HepG2 (cell line): Measurements from ENCODE around the gene BPIFB4. TPM values are rescaled to one million over a fixed set of nuclear protein-coding genes. Genes with fewer than 3 reads are reported as not detected.

Experiments used
- ATAC-seq: fragments of 200-7000 bp; cut with Tn5 transposase; 3 replicates; pipeline ENCODE4 v1.9.1; 2020; ENCODE audit warnings: mild to moderate bottlenecking, moderate library complexity
- BruUV-seq: library from RNA; stranded (reverse); fragments of 400-500 nt; replicated peaks from 2 replicates; lab custom pipeline; 2021; lab: Mats Ljungman, UMichigan
- CTCF ChIA-PET: fragments of 300-600 bp; formaldehyde crosslinking; extraction: SDS; loops from one replicate; lab custom pipeline; 2021; ENCODE audit warnings: low total read pairs, inconsistent platforms, low intra/inter-chr PET ratio; lab: Yijun Ruan, JAX
- POLR2A ChIA-PET: fragments of 350-600 bp; sonication (Branson Sonifier 250); formaldehyde crosslinking; loops from one replicate; lab custom pipeline; 2020; ENCODE audit warnings: antibody characterized with exemption, inconsistent platforms; lab: Yijun Ruan, JAX
- DNase-seq: peaks from one replicate; pipeline ENCODE4 v3.0.0-alpha.2; 2015; ENCODE audit warnings: low spot score
- FAIRE-seq: peaks from 3 replicates; lab custom pipeline; 2011; peaks lifted over from hg19 to GRCh38; lab: Jason Lieb, UNC
- H2AFZ ChIP-seq: one replicate; pipeline ENCODE4 v1.6.1; 2011; ENCODE audit warnings: low read length, inconsistent platforms
- H3K27ac ChIP-seq: fragments of 300-600 bp; 3 replicates; pipeline ENCODE4 v1.8.0; 2011; ENCODE audit warnings: mixed run types, mild to moderate bottlenecking, mixed read lengths, low read length, inconsistent platforms; ENCODE audit not compliant: insufficient read depth; ENCODE audit errors: extremely low read length
- H3K27me3 ChIP-seq, 2 experiments: fragments of 200-600 bp in 1 of 2; 2 replicates in 1 of 2; 3 replicates in 1 of 2; pipeline versions ENCODE4 v1.6.0 to v1.8.0; 2011; ENCODE audit warnings: low read length in 2 of 2, mild to moderate bottlenecking in 2 of 2, moderate library complexity in 2 of 2, inconsistent platforms in 1 of 2; ENCODE audit not compliant: insufficient read depth in 2 of 2, control insufficient read depth in 1 of 2
- H3K36me3 ChIP-seq, 2 experiments: fragments of 200-600 bp in 1 of 2; replicated peaks in 1 of 2; 2 replicates in 1 of 2; 3 replicates in 1 of 2; pipeline versions ENCODE4 v1.5.1 to v1.8.0; 2011; ENCODE audit warnings: low read length in 2 of 2, inconsistent platforms in 1 of 2; ENCODE audit not compliant: insufficient read depth in 2 of 2, control insufficient read depth in 1 of 2
- H3K4me1 ChIP-seq: 2 replicates; pipeline ENCODE4 v1.5.1; 2012; ENCODE audit warnings: low read length, inconsistent platforms; ENCODE audit not compliant: insufficient read depth
- H3K4me2 ChIP-seq: 2 replicates; pipeline ENCODE4 v1.6.0; 2011; ENCODE audit warnings: low read depth, low read length, inconsistent platforms
- H3K4me3 ChIP-seq, 3 experiments: fragments of 200-600 bp in 1 of 3; sonication (generic), shearing (Covaris generic) in 1 of 3; replicated peaks in 1 of 3; 2 replicates each; pipeline ENCODE4 v1.5.1; 2011 to 2016; ENCODE audit warnings: low read length in 3 of 3, inconsistent platforms in 2 of 3, low read depth in 2 of 3, mild to moderate bottlenecking in 2 of 3, control low read depth in 1 of 3, mixed read lengths in 1 of 3; ENCODE audit not compliant: insufficient read depth in 1 of 3
- H3K79me2 ChIP-seq: one replicate; pipeline ENCODE4 v1.6.1; 2011; ENCODE audit warnings: low read length, inconsistent platforms; ENCODE audit not compliant: insufficient read depth
- H3K9ac ChIP-seq: 2 replicates; pipeline ENCODE4 v1.6.0; 2011; ENCODE audit warnings: mild to moderate bottlenecking, low read depth, low read length, inconsistent platforms; ENCODE audit not compliant: insufficient read depth
- H3K9me3 ChIP-seq: 2 replicates; pipeline ENCODE4 v1.5.1; 2012; ENCODE audit warnings: mild to moderate bottlenecking, low read length
- H4K20me1 ChIP-seq: 2 replicates; pipeline ENCODE4 v1.6.0; 2011; ENCODE audit warnings: inconsistent platforms, mild to moderate bottlenecking, low read length, moderate library complexity; ENCODE audit not compliant: insufficient read depth
- CREB1 ChIP-seq, 2 experiments: fragments of 450-650 bp in 1 of 2; IDR thresholded peaks; 2 replicates each; pipeline ENCODE4 v1.6.1; 2016 to 2017; ENCODE audit warnings: control low read depth in 1 of 2, mild to moderate bottlenecking in 1 of 2, missing compliant biosample characterization in 1 of 2, missing genetic modification characterization in 1 of 2
- ZNF3 ChIP-seq: IDR thresholded peaks from 2 replicates; pipeline ENCODE4 v1.7.0; 2017; ENCODE audit warnings: inconsistent platforms
- WGBS: methylation state at CpG from one replicate; pipeline ENCODE4 v1.1.6; 2017; ENCODE audit warnings: low lambda C conversion rate; 5-methylcytosine and 5-hydroxymethylcytosine counted together
- in situ Hi-C: cut with HindIII; loops from 2 replicates; pipeline ENCODE4 v1.10.0; 2017; ENCODE audit warnings: low pct_unique_long_range_greater_than_20kb; ENCODE audit not compliant: extremely low pct_ligation_motif_present
- intact Hi-C: fragments of 100-400 bp; cut with micrococcal nuclease; formaldehyde crosslinking; loops from one replicate; pipeline ENCODE4 v1.10.0; 2022; ENCODE audit not compliant: unreplicated experiment
- polyA plus RNA-seq, 8 experiments: library from polyadenylated mRNA; depleted of rRNA in 3 of 8; stranded (reverse) in 7 of 8; unstranded in 1 of 8; fragments of >200 nt; fragmentation: Illumina TruSeq in 4 of 8; extraction: Trizol in 4 of 8; gene quantifications; 2 replicates each; pipeline versions ENCODE4 v1.2.1 to v1.2.3, GENCODE V29; 2011 to 2016; ENCODE audit warnings: low read depth in 4 of 8, missing spikeins in 1 of 8, mixed read lengths in 1 of 8; ENCODE audit not compliant: insufficient read depth in 1 of 8
- total RNA-seq, 5 experiments: library from RNA; depleted of rRNA; stranded (reverse); fragments of >200 nt; fragmentation: Illumina TruSeq; extraction: Trizol; gene quantifications; 2 replicates each; pipeline ENCODE4 v1.2.3, GENCODE V29; 2016; ENCODE audit warnings: low read depth in 1 of 5
- TF ChIP-seq, protein P1 (sequence below): sonication (generic); formaldehyde crosslinking; IDR thresholded peaks from 2 replicates; pipeline ENCODE4 v1.4.0; 2020; ENCODE audit warnings: missing genetic modification reagents

BPIFB4 gene
- total and polyA plus RNA-seq, 2 of the 13 experiments (the other 11 are each of a cell fraction or from before 2014, with no cell fraction given): 0.09 TPM; not detected in 1

DNA sequence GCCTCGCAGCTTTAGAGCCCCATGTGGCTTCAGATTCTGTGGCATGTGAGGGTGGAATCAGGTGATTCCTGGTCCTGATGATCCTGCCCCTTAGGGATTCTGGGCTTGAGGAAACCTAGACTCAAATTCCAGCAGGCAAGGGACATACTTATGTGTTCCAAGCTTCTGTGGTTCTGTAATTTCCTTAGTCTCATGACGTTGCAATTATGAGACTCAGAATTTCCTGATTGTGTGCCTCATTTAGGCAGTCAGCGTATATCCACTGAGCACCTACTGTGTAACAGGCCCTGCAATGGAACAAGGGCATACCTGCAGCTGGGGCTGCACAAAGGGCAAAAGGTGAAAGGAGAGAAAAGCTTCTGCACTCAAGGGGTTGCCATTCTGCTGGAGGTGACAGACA, 11.6 kb upstream of the BPIFB4 start (continued):
- TF ChIP-seq CREB1 (IDR thresholded peaks at IDR 0.05): peak; percentile 38; the same call in 1 of the 2 replicates
- no peak for TF ChIP-seq CREB1 (CRISPR knock-in tag; IDR thresholded peaks at IDR 0.05)

DNA sequence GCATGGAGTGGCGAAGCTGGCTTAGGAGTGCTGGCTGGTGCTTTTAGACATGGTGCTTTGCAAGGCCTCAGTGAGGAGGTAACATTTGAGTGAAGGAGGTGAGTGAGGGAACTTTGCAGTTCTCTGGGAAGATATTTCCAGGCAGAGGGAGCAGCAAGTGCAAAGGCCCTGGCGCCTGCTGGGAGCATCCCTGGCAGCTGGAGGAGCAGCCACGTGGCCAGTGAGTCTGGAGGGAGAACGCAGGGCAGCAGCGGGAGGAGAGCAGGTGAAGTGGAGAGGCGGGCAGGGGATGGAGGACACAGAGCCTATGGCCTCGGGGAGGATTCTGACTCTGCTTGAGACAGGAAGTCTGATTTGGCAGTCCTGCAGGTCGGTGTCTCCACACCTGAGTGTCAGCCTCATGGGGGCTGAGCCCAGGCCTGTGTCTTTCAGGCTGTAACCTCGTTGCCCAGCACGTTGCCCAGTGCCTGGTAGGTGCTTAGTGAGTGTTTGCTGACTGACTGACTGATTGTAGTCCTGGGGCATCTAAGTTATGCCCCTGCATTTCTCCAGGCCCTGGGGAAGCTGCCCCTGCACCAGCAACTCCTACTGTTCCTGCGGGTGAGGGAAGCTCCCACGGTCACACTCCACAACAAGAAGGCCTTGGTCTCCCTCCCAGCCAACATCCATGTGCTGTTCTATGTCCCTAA, 11.0 kb upstream of the BPIFB4 start:
- WGBS: 34% methylated on average over 8 of the region's 12 CpGs

More for the DNA sequence above, 11.0 kb upstream of the BPIFB4 start:
- CTCF ChIA-PET: no interaction called here
- Histone ChIP-seq H3K27ac (no peak overlapping the region), H3K4me2 (no peak overlapping the region), H3K27me3 (peaks cover 10 to 65% of the 10 kb centered on the region in 2 experiments), H3K4me1 (no peaks in the 10 kb centered on the region), H3K4me3 (no peak overlapping the region), H3K9ac (no peak overlapping the region), H2AFZ (no peak overlapping the region), H3K79me2 (no peaks in the 10 kb centered on the region), H4K20me1 (no peaks in the 10 kb centered on the region)
- intact Hi-C loops (no loop called here), in situ Hi-C loops (no loop called here)
- BruUV-seq: no TSS peak
- no peak for ATAC-seq
- peak; percentile 74; the same call in 1 of the 2 replicates for TF ChIP-seq ZNF3 (CRISPR knock-in tag)
- TF ChIP-seq, protein P1, sequence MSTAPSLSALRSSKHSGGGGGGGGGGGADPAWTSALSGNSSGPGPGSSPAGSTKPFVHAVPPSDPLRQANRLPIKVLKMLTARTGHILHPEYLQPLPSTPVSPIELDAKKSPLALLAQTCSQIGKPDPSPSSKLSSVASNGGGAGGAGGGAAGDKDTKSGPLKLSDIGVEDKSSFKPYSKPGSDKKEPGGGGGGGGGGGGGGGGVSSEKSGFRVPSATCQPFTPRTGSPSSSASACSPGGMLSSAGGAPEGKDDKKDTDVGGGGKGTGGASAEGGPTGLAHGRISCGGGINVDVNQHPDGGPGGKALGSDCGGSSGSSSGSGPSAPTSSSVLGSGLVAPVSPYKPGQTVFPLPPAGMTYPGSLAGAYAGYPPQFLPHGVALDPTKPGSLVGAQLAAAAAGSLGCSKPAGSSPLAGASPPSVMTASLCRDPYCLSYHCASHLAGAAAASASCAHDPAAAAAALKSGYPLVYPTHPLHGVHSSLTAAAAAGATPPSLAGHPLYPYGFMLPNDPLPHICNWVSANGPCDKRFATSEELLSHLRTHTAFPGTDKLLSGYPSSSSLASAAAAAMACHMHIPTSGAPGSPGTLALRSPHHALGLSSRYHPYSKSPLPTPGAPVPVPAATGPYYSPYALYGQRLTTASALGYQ (CRISPR knock-in tag): no peak
- TF ChIP-seq, all 625 proteins: peak for 1
- POLR2A ChIA-PET: no interaction called here
- no peak for DNase-seq
- FAIRE-seq: no peak
- H3K9me3 ChIP-seq: no peaks in the 10 kb centered on the region
- H3K36me3 ChIP-seq: no peaks in the 10 kb centered on the region
